Panc1 (cell line): ENCODE results near the gene NPPB.

Source experiments
- POLR2AphosphoS5 ChIP-seq: IDR thresholded peaks from 2 replicates; pipeline ENCODE4 v1.6.1; 2012; ENCODE audit warnings: mild to moderate bottlenecking, low read depth, low read length, moderate library complexity
- REST ChIP-seq, 2 experiments: IDR thresholded peaks; 2 replicates each; pipeline ENCODE4 v1.6.1; 2011 to 2012; ENCODE audit warnings: low read depth in 2 of 2, control low read depth in 1 of 2, low read length in 1 of 2, mild to moderate bottlenecking in 1 of 2, moderate library complexity in 1 of 2; ENCODE audit not compliant: insufficient read depth in 1 of 2
- TF ChIP-seq, protein P1 (sequence below): fragments of 450-650 bp; IDR thresholded peaks from 2 replicates; pipeline ENCODE4 v1.5.1; 2017; ENCODE audit warnings: mild to moderate bottlenecking

DNA sequence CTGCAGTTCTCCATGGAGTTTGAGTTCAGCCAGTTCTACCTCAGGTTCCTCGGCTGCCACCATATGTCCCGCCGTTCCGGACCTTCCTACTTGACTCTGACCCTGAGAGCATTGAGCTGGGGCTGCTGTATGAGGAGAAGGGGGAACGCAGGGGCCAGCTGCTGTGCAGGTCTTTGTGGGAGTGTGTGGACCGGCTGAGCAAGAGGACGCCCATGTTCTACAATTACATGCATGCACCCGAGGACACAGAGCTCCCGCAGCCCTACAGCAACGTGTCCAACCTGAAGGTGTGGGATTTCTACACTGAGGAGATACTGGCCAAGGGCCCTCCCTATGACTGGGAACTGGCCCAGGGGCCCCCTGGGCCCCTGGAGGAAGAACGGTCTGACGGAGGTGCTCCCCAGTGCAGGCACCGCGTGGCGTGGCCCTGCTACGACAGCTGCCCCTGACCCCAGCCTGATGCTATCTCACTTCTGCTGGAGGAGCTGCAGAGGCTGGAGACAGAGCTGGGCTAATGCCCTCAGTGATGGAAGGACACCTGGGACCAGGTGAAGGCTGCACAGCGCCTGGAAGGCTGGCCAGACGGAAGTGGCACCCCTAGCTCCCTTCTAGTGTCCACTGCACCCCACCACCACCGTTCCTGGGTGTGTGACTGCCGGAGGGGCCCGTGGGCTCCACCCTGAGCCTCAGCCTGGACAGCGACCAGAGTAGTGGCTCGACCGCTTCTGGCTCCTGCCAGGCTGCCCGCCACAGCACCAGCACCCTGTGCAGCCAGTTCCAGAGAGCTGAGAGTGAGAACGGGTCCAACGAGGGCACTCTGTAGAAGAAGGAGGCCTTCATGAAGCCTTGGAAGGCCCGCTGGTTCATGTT lies 20.8 kb upstream of the NPPB start:
- TF ChIP-seq, protein P1, sequence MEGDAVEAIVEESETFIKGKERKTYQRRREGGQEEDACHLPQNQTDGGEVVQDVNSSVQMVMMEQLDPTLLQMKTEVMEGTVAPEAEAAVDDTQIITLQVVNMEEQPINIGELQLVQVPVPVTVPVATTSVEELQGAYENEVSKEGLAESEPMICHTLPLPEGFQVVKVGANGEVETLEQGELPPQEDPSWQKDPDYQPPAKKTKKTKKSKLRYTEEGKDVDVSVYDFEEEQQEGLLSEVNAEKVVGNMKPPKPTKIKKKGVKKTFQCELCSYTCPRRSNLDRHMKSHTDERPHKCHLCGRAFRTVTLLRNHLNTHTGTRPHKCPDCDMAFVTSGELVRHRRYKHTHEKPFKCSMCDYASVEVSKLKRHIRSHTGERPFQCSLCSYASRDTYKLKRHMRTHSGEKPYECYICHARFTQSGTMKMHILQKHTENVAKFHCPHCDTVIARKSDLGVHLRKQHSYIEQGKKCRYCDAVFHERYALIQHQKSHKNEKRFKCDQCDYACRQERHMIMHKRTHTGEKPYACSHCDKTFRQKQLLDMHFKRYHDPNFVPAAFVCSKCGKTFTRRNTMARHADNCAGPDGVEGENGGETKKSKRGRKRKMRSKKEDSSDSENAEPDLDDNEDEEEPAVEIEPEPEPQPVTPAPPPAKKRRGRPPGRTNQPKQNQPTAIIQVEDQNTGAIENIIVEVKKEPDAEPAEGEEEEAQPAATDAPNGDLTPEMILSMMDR = no peak
- no peak for TF ChIP-seq POLR2AphosphoS5
- no peak for TF ChIP-seq REST (IDR thresholded peaks at IDR 0.05; ENCODE audit: insufficient read depth in 1 of 2, low read depth in 2 of 2, low read length in 1 of 2)
